HEK293T (cell line): ENCODE measurements around the gene ACTR3.

ENCODE experiments used
- CTCF ChIA-PET: fragments of 350-600 bp; formaldehyde crosslinking; extraction: SDS; loops from one replicate; lab custom pipeline; 2021; ENCODE audit warnings: antibody characterized with exemption, inconsistent platforms; lab: Yijun Ruan, JAX
- POLR2A ChIA-PET: fragments of 350-600 bp; formaldehyde crosslinking; extraction: SDS; loops from one replicate; lab custom pipeline; 2020; ENCODE audit warnings: antibody characterized with exemption, inconsistent platforms; lab: Yijun Ruan, JAX
- DNase-seq: peaks from one replicate; pipeline ENCODE4 v3.0.0; 2012; ENCODE audit warnings: mixed read lengths; ENCODE audit errors: extremely low spot score
- ARNT ChIP-seq: fragments of 450-650 bp; IDR thresholded peaks from 2 replicates; pipeline ENCODE4 v1.6.1; 2017; ENCODE audit warnings: mild to moderate bottlenecking
- BHLHE40 ChIP-seq: fragments of 450-650 bp; IDR thresholded peaks from 2 replicates; pipeline ENCODE4 v1.6.1; 2016; ENCODE audit warnings: mild to moderate bottlenecking, moderate library complexity, borderline replicate concordance
- CTBP1 ChIP-seq: fragments of 450-650 bp; IDR thresholded peaks from 2 replicates; pipeline ENCODE4 v1.6.1; 2016; ENCODE audit warnings: borderline replicate concordance
- ELF4 ChIP-seq: fragments of 450-650 bp; IDR thresholded peaks from 2 replicates; pipeline ENCODE4 v1.6.1; 2017; ENCODE audit warnings: antibody characterized with exemption
- FOXA1 ChIP-seq: fragments of 450-650 bp; IDR thresholded peaks from 2 replicates; pipeline ENCODE4 v1.6.1; 2016; ENCODE audit warnings: mild to moderate bottlenecking
- FOXK2 ChIP-seq: fragments of 450-650 bp; IDR thresholded peaks from 2 replicates; pipeline ENCODE4 v1.6.1; 2016; ENCODE audit warnings: mild to moderate bottlenecking
- FOXM1 ChIP-seq: fragments of 450-650 bp; IDR thresholded peaks from 2 replicates; pipeline ENCODE4 v1.6.1; 2017; ENCODE audit warnings: mild to moderate bottlenecking, borderline replicate concordance
- HDGF ChIP-seq: fragments of 450-650 bp; IDR thresholded peaks from 2 replicates; pipeline ENCODE4 v1.6.1; 2017; ENCODE audit warnings: antibody characterized with exemption, borderline replicate concordance
- L3MBTL2 ChIP-seq: fragments of 450-650 bp; conservative IDR thresholded peaks from 2 replicates; pipeline ENCODE4 v1.6.1; 2016; ENCODE audit warnings: mild to moderate bottlenecking
- LEF1 ChIP-seq: fragments of 450-650 bp; IDR thresholded peaks from 2 replicates; pipeline ENCODE4 v1.6.1; 2017; ENCODE audit warnings: mild to moderate bottlenecking, borderline replicate concordance
- NFRKB ChIP-seq: fragments of 450-650 bp; IDR thresholded peaks from 2 replicates; pipeline ENCODE4 v1.6.1; 2016; ENCODE audit warnings: mild to moderate bottlenecking, moderate library complexity
- SP1 ChIP-seq: fragments of 450-650 bp; IDR thresholded peaks from 2 replicates; pipeline ENCODE4 v1.6.1; 2017
- SUZ12 ChIP-seq: fragments of 450-650 bp; IDR thresholded peaks from 2 replicates; pipeline ENCODE4 v1.6.1; 2016; ENCODE audit warnings: mild to moderate bottlenecking
- TARDBP ChIP-seq: fragments of 450-650 bp; IDR thresholded peaks from 2 replicates; pipeline ENCODE4 v1.6.1; 2016
- ZNF384 ChIP-seq: fragments of 450-650 bp; IDR thresholded peaks from 2 replicates; pipeline ENCODE4 v1.6.1; 2016
- TF ChIP-seq, protein P1 (sequence below): fragments of 450-650 bp; IDR thresholded peaks from 2 replicates; pipeline ENCODE4 v1.6.1; 2016

ACTR3 gene

DNA sequence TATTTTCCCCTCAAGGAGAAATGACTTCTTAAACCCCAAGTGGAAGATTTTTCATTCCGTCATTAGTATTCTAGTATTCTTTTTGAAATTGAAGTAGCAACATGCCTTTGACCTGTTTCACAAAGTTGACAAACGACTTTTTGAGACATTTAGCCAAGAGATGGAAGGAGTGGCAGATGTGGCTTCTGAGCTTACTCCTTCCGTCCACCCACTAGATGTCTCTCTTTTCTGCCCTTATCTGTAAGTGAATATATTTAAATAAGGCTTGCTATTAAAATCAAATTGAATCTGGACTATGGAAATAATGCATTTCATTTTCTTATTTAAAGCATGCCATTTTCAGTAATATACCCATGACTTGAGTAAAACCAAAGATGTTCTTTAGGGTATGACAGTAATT is 74.1 kb downstream of the ACTR3 start:
- POLR2A ChIA-PET = no interaction called here
- CTCF ChIA-PET = no interaction called here
- TF ChIP-seq ARNT = no peak
- no peak for TF ChIP-seq LEF1
- TF ChIP-seq ELF4 = no peak
- no peak for TF ChIP-seq HDGF
- TF ChIP-seq CTBP1 = no peak
- no peak for TF ChIP-seq FOXK2
- TF ChIP-seq SP1 = no peak
- TF ChIP-seq NFRKB = no peak
- TF ChIP-seq ZNF384 = no peak
- no peak for TF ChIP-seq FOXM1
- TF ChIP-seq SUZ12 = no peak
- no peak for TF ChIP-seq TARDBP
- TF ChIP-seq L3MBTL2 = no peak
- TF ChIP-seq BHLHE40 = no peak
- TF ChIP-seq, protein P1, sequence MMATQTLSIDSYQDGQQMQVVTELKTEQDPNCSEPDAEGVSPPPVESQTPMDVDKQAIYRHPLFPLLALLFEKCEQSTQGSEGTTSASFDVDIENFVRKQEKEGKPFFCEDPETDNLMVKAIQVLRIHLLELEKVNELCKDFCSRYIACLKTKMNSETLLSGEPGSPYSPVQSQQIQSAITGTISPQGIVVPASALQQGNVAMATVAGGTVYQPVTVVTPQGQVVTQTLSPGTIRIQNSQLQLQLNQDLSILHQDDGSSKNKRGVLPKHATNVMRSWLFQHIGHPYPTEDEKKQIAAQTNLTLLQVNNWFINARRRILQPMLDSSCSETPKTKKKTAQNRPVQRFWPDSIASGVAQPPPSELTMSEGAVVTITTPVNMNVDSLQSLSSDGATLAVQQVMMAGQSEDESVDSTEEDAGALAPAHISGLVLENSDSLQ = no peak
- TF ChIP-seq FOXA1 = no peak
- no peak for DNase-seq

DNA sequence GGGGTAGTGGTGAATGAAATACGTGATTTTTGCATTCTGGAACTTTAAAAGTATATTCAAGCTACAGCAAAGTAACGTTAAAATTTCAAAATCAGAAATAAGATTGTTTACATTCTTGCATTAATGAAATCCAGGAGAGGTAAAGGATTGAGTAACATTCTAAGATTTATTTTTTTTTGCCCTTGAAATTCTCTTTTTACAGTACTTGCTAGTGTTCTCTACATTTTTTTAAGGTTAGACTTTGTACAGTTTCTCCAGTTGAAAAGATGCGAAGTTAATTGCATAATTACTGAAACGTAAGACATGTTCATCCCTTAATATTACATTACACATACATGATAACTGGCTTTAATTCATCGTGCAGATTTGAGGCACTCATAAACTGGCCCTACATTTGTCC is 74.5 kb downstream of the ACTR3 start:
- TF ChIP-seq ZNF384 (no peak), FOXK2 (no peak), NFRKB (no peak), CTBP1 (no peak), TARDBP (no peak), HDGF (no peak), BHLHE40 (no peak), SP1 (no peak), ARNT (no peak), ELF4 (no peak)
- ChIA-PET POLR2A (no interaction called here), CTCF (no interaction called here)
- no peak for DNase-seq

DNA sequence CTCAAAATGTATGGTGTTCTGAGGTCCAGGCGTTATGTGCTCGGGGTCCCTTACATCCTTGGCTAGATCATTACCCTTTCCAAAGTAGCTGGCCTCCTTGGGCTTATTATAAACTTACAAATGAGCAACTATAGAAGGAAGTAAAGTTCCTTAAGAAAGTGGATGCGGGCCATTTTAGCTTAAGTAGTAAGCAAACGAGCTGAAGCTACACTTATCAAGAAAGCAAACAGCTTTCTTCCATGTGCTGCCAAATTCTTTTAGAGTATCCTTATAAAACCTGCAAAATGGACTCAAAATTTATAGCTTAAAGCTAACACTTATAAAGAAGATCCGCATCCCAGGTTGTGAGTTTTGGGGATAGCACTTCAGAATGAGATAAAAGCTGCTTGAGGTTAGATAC is 75.3 kb downstream of the ACTR3 start:
- DNase-seq = no peak
- POLR2A ChIA-PET = no interaction called here
- CTCF ChIA-PET = interaction anchor here (0.7 to 0.9 kb wide), 2 partner anchors 15 to 209 kb away, joined by 3 to 5 read pairs; partner anchors contain the start of gene SLC35F5
- no peak for TF ChIP-seq SP1
- TF ChIP-seq NFRKB = no peak
- TF ChIP-seq SUZ12 = no peak
- no peak for TF ChIP-seq TARDBP
- TF ChIP-seq ELF4 = no peak
- no peak for TF ChIP-seq FOXM1
- no peak for TF ChIP-seq ARNT
- no peak for TF ChIP-seq LEF1
- no peak for TF ChIP-seq HDGF
- TF ChIP-seq FOXK2 = no peak
- no peak for TF ChIP-seq CTBP1
- no peak for TF ChIP-seq FOXA1
- TF ChIP-seq ZNF384 = no peak

DNA sequence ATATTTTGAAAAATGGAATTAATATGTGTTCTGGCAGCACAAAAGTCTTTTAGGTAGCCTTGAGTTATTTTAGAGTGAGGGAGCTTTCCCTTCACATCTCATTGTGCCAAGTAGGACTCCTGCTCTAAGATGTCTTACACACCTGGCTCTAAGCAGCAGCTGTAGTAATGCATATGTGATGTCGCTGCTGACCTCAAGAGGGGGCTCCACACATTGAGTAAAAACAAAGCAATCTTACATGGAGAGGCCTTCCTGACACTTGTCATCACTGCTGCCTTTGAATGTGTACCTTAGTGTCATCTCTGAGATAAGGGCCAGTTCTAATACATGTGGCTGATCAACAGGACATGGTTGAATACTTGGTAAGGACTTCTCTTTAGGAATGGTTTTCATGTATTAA is 75.8 kb downstream of the ACTR3 start:
- CTCF ChIA-PET = interaction anchor here (0.7 to 0.9 kb wide), 2 partner anchors 15 to 209 kb away, joined by 3 to 5 read pairs; partner anchors contain the start of gene SLC35F5
- TF ChIP-seq FOXM1 (no peak), BHLHE40 (no peak), L3MBTL2 (no peak), SUZ12 (no peak), ARNT (no peak)
- TF ChIP-seq, protein P1 = no peak
- POLR2A ChIA-PET = no interaction called here
- DNase-seq = peak; percentile 39

DNA sequence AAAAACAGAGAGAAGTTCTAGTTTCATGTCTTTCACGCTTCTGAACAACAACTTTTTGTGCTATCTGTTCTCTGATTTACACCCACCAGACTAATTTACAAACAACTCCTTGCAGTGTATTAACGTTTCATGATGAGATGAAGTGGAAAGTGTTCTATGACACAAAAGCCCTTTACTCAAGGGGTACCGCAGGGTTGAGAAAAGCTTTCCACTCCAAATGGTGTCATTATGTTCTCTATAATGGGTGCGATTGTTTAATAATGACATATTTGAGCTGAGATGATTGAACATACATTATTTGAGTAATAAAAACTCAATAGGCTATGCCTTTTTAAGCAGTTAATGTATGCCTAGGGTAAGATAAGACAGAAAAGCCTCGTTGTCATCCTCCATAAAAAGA is 76.3 kb downstream of the ACTR3 start:
- no peak for DNase-seq
- CTCF ChIA-PET = no interaction called here
- TF ChIP-seq LEF1 = no peak
- TF ChIP-seq L3MBTL2 = no peak
- no peak for TF ChIP-seq TARDBP
- TF ChIP-seq ZNF384 = no peak
- no peak for TF ChIP-seq ARNT
- no peak for TF ChIP-seq ELF4
- TF ChIP-seq FOXA1 = no peak
- TF ChIP-seq CTBP1 = no peak
- TF ChIP-seq, protein P1 = no peak
- no peak for TF ChIP-seq HDGF
- TF ChIP-seq SUZ12 = no peak
- POLR2A ChIA-PET = no interaction called here

DNA sequence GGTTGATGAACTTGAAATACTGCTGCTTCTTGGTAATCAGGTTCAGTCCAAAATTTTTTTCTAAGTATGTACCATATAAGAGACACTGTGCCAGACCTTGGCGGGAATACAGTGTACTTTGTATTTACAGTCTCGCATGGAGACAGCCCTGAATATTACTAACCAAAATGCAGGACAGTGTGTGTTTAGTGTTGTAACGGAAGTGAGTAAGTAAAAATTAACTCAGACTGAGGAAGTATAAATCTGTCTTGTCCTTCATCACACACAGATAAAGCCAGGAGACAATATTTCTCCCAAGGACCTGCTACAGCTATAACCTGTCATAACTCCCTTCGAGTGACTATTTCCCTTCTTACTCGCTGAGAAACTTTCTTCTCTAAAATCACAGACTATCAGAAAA is 76.9 kb downstream of the ACTR3 start:
- ChIA-PET POLR2A (no interaction called here), CTCF (no interaction called here)
- TF ChIP-seq FOXK2 (no peak), SP1 (no peak), LEF1 (no peak), TARDBP (no peak), BHLHE40 (no peak), L3MBTL2 (no peak)
- DNase-seq = no peak

DNA sequence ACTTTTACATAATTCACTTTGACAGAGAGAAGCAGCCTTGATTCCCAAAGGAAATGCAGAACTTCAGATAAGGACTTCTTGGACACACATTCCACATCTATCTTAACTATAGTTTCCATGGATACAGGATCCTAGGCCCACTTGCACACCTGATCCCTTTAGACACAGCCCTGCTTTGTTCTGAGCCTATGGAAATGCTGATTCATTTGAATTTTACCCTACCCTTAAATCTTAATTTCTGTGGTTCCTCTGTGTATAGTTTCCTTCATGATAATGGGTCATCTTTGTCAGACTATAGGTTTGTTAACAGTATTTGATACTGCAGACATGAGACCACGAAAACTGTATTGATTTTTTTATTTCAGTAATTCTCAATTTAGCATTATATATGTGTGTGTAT is 77.4 kb downstream of the ACTR3 start:
- ChIA-PET POLR2A (no interaction called here), CTCF (no interaction called here)
- no peak for TF ChIP-seq CTBP1
- no peak for TF ChIP-seq SP1
- no peak for TF ChIP-seq ZNF384
- no peak for DNase-seq
